ENCODE measurements around the gene SLC34A1.
A peak's percentile ranks its signal among the peaks of the same experiment; 100 is the strongest.

The SLC34A1 gene

GRCh38 chr5:177427919-177428573 lies 43.8 kb downstream of the SLC34A1 start:
- no peak for DNase-seq (ENCODE audit: extremely low spot score, insufficient read length, low read depth)
- FAIRE-seq: peak; percentile 12

- no peak for FAIRE-seq
- no peak for DNase-seq (ENCODE audit: extremely low spot score, insufficient read length, low read depth)
These were observed 44.5 kb downstream of the SLC34A1 start for GRCh38 chr5:177428574-177429217.

DNA sequence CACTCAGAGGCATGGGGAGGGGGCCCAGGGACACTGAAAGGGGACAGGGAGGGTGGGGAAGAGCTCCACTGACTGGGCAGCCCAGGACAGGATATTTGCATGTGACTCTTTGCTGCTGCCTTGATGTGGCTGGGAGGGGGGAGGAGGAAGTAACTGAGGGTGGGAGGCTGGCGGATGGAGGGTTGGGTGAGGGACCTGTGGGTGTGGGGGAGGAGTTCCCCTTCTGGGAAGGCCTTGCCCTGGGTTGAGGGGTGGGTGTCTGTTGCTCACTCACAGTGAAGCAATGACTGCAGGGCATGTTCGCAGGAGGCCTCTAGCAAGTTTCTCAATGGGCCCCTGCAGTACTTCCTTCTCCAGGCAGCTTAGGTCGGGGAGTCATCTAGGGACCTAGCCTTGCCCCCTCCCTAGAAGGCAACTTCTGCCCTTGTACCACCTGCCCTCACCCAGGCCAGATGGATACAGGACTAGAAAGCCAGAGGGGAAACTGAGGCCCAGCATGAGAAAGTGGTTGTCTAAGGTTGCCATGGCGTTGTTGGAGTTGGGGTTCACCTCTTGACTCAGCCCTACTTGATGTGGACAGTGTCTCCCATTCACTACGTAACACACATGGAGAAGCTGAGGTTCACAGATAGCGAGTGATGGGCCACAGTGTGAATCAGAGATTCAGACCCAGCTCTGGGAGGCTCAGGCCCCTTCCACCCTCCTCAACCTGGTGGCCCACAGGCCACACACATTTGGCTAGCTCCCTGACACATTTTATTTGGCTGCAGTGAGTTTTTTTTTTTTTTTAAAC lies 45.2 kb downstream of the SLC34A1 start:
- FAIRE-seq (peak; percentile 94), DNase-seq (ENCODE audit: extremely low spot score, insufficient read length, low read depth) (no peak)

- DNase-seq (ENCODE audit: extremely low spot score, insufficient read length, low read depth) (no peak), FAIRE-seq (peak; percentile 65)
These were observed 46.1 kb downstream of the SLC34A1 start for GRCh38 chr5:177430140-177430951.

DNA sequence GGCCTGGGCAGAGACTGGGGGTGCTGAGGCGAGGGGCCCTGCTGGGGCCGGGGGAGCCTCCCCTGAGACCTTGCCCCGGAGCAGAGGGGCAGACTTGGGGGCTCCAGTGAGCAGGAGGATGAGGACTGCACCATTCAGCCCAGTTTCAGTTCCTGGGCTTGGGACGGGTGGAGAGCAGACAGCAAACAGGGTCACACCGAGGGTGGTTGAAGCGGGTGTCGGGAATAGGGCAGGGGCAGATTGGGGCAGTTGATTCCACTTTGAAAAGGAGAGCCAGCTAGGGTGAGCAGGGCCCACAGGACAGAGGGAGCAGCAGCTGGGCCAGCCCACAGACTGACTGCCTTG lies 46.7 kb downstream of the SLC34A1 start:
- no peak for FAIRE-seq
- no peak for DNase-seq (ENCODE audit: extremely low spot score, insufficient read length, low read depth)

DNA sequence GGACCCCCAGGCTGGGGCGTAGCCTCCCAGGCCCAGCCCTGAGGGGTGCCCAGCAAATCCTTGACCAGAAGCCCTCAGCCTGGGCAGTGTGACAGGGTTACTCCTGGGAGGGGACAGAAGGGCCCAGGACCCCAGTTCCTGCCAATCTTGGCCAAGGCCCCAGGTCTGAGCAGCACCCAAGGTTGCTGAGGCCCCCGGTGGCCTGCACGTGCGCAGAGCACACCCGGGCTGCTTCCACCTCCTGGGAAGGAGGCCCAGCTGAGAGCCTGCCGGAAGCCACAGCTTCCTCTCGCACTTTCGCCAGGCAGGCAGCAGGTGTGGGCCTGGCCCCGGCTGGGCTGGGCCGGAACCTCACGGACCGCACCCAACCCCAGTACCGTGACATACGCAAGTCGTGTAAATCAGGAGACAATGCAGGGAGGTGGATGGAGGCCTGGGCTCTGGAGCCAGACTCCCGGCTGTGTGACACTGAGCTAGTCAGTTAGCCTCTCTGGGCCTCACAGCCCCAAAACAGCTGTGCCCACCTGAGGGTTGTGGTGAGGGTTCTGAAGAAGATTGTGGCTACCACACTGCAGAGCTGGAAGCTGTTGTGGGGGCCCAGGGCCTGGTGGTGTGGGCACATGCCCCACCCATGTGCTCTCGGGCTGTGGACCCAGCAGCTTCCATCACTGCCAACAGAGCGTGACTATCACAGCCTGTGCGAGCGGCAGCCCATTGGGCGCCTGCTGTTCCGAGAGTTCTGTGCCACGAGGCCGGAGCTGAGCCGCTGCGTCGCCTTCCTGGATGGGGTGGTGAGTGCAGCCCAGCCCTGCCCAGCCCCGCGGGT lies 47.3 kb downstream of the SLC34A1 start:
- DNase-seq (ENCODE audit: extremely low spot score, insufficient read length, low read depth): peak; percentile 50
- FAIRE-seq: peak; percentile 98

DNA sequence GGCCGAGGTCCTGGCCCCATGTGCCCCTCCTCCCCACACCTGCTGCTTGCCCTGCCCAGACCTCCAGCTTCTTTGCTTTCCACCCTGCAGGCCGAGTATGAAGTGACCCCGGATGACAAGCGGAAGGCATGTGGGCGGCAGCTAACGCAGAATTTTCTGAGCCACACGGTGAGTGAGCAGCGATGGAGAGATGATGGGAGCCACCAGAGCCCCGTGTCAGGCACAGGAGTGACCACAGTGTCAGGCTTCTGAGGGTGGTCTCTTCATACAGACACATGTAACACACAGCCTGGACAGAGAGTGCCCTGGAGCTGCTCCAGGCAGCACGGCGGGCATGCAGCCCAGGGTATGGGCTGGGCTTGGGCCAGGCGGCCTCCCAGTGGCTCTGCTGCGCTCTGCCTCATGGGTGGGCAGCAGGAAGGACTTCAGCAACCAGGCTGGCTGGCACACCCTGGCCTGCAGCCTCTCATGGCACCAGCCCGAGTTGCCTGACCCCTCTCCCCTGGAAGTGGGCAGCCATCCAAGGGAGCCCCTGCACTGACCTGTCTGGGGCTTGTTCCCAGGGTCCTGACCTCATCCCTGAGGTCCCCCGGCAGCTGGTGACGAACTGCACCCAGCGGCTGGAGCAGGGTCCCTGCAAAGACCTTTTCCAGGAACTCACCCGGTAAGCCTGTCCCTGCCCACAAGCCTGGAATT lies 48.1 kb downstream of the SLC34A1 start:
- DNase-seq (ENCODE audit: extremely low spot score, insufficient read length, low read depth) (no peak), FAIRE-seq (no peak)

GRCh38 chr5:177432839-177433657 lies 48.8 kb downstream of the SLC34A1 start:
- no peak for FAIRE-seq
- no peak for DNase-seq (ENCODE audit: extremely low spot score, insufficient read length, low read depth)

- no peak for FAIRE-seq
- DNase-seq (ENCODE audit: extremely low spot score, insufficient read length, low read depth): no peak
These were observed 49.5 kb downstream of the SLC34A1 start for GRCh38 chr5:177433658-177434217.

GRCh38 chr5:177434437-177434836 lies 50.2 kb downstream of the SLC34A1 start:
- no peak for DNase-seq (ENCODE audit: extremely low spot score, insufficient read length, low read depth)
- no peak for FAIRE-seq

- no peak for DNase-seq (ENCODE audit: extremely low spot score, insufficient read length, low read depth)
These were observed 50.9 kb downstream of the SLC34A1 start for GRCh38 chr5:177434942-177435738.

DNA sequence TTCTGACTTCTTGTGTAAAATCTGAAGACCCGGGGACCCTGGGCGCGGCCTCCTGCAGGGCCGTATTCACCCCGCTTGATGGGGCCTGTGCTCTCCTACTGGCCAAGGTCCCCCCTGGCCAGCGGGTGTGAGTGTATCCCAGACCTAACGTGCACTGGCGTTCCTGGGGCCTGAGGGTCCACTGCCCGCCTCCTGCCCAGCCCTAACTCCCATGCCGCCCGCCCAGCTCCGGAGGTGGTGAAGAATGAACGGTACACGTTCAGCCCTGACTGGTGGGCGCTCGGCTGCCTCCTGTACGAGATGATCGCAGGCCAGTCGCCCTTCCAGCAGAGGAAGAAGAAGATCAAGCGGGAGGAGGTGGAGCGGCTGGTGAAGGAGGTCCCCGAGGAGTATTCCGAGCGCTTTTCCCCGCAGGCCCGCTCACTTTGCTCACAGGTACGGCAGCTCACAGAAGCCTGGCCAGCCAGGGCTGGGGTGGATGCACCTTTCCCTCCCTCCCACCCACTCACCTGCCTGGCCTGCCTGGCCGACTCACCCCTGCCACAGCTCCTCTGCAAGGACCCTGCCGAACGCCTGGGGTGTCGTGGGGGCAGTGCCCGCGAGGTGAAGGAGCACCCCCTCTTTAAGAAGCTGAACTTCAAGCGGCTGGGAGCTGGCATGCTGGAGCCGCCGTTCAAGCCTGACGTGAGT lies 51.8 kb downstream of the SLC34A1 start:
- DNase-seq (ENCODE audit: extremely low spot score, insufficient read length, low read depth) (no peak), FAIRE-seq (no peak)

More at GRCh38 chr5:177434942-177435738, 50.9 kb downstream of the SLC34A1 start:
- FAIRE-seq: no peak

DNA sequence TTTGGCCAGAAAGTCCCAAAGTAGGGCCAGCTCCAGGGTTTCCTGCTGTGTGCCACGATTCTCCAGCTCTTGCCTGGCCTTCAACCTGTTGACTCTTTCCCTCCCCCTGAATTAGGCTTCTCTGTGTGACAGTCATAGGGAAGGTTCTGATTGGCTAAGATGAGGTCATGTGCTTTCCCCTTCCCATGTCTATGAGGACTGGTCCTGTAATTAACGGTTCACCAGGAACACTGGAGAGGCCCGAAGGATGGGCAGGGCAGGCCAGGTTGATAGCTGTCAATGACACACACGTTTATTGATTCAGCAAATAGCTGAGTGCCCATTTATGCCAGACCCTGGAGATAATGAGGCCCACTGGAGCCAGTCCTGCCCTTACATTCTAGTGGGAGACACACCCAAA lies 53.4 kb downstream of the SLC34A1 start:
- no peak for DNase-seq (ENCODE audit: extremely low spot score, insufficient read length, low read depth)
- no peak for FAIRE-seq

DNA sequence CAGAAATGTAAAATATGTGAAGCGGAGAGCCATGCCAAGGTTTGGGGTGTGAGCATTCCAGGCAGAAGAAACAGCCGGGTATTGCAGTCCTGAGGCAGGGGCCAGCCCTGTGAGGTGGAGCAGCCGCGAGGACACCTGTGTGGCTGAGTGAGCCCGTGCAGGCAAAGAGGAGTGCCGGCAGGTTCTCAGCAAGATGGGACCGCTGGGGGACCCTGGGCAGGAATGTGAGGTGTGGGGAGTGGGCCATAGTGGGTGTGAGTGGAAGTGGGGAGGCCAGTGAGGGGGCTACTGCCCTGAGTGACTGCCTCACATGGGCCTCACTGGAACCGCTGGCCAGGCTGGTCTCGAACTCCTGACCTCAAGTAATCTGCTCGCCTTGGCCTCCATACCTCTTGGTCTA lies 54.2 kb downstream of the SLC34A1 start:
- no peak for DNase-seq (ENCODE audit: extremely low spot score, insufficient read length, low read depth)
- FAIRE-seq: no peak

DNA sequence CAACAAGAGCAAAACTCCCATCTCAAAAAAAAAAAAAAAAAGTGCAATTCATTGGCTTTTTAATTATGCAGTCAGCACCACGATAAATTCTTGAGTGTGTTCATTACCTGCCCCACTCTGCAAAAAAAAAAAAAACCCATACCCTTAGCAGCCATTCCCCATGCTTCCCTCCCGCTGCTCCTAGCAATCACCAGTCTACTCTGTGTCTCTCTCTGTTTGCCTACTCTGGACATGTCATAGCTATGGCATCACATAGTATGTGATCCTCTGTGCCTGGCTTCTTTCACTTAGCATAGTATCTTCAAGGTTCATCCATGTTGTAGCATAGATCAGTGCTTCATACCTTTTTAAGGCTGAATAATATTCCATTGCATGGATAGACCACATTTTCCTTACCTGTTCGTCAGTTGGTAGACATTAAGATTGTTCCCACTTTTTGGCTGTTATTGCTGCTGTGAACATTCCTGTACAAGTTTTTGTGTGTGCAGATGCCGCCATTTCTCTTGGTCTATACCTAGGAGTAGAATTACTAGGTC lies 55.4 kb downstream of the SLC34A1 start:
- no peak for FAIRE-seq
- no peak for DNase-seq (ENCODE audit: extremely low spot score, insufficient read length, low read depth)

Data from GM18507 (cell line).